Subcutaneous adipose tissue (tissue), 4 donors: ENCODE data around the gene AP1B1. TPM values are rescaled to one million over a fixed set of nuclear protein-coding genes. Genes with fewer than 3 reads are reported as not detected.

Experiments
- CTCF ChIP-seq: fragments of 450-650 bp; IDR thresholded peaks from one replicate; pipeline ENCODE4 v1.5.1; 2016; ENCODE audit warnings: low read depth, mild to moderate bottlenecking, control low read depth, antibody characterized with exemption, moderate library complexity
- total RNA-seq, 4 donors: library from RNA; depleted of rRNA; stranded (reverse); fragments of >200 nt; gene quantifications; one replicate each; pipeline ENCODE4 v1.1.0, GENCODE V29; 2016

The AP1B1 gene
- total RNA-seq, 4 donors from 2014 or later = 49.7 to 81.1 (median 60.1) TPM

- no peak for TF ChIP-seq CTCF
Observed at GRCh38 chr22:29306835-29307595, 81.4 kb downstream of the AP1B1 start.

GRCh38 chr22:29306175-29306834 lies 82.1 kb downstream of the AP1B1 start, which contains the start of gene GAS2L1:
GAS2L1 (plus strand) TSS chr22:29306650; CDS start chr22:29308106, 1,456 bp downstream.
- TF ChIP-seq CTCF = no peak

GRCh38 chr22:29305836-29306174 lies 82.6 kb downstream of the AP1B1 start:
- TF ChIP-seq CTCF = no peak

GRCh38 chr22:29302681-29303465 lies 85.5 kb downstream of the AP1B1 start:
- TF ChIP-seq CTCF = no peak

GRCh38 chr22:29302402-29302680 lies 86.0 kb downstream of the AP1B1 start:
- no peak for TF ChIP-seq CTCF

- no peak for TF ChIP-seq CTCF
Observed at GRCh38 chr22:29301716-29302401, 86.5 kb downstream of the AP1B1 start.
